HepG2 (cell line): Measurements from ENCODE around the gene AGBL3.

Experiments used
- CHD2 ChIP-seq: IDR thresholded peaks from 2 replicates; pipeline ENCODE4 v1.6.1; 2011; ENCODE audit warnings: low read depth, low read length, improper control_type of control experiment
- EP300 ChIP-seq, 3 experiments: sonication (generic) in 1 of 3; formaldehyde crosslinking in 1 of 3; IDR thresholded peaks; 2 replicates each; pipeline versions ENCODE4 v1.5.1 to v1.6.1; 2011 to 2020; ENCODE audit warnings: low read depth in 2 of 3, low read length in 2 of 3, borderline replicate concordance in 1 of 3, improper control_type of control experiment in 1 of 3, mild to moderate bottlenecking in 1 of 3, missing genetic modification reagents in 1 of 3, moderate library complexity in 1 of 3
- ESRRA ChIP-seq: sonication (generic); formaldehyde crosslinking; IDR thresholded peaks from 2 replicates; pipeline ENCODE4 v1.5.1; 2020; ENCODE audit warnings: mild to moderate bottlenecking, low read depth, missing genetic modification reagents
- FOXK1 ChIP-seq: sonication (generic); formaldehyde crosslinking; IDR thresholded peaks from 2 replicates; pipeline ENCODE4 v1.4.0; 2020; ENCODE audit warnings: low read depth, missing genetic modification reagents, borderline replicate concordance
- GABPA ChIP-seq, 2 experiments: IDR thresholded peaks; 2 replicates each; pipeline ENCODE4 v1.6.1; 2011 to 2016; ENCODE audit warnings: low read depth in 2 of 2, low read length in 1 of 2, missing biosample characterization in 1 of 2, missing genetic modification characterization in 1 of 2
- IRF2 ChIP-seq: IDR thresholded peaks from 2 replicates; pipeline ENCODE4 v1.6.1; 2018; ENCODE audit warnings: missing genetic modification reagents, missing compliant biosample characterization
- MYC ChIP-seq: sonication (generic); formaldehyde crosslinking; IDR thresholded peaks from 2 replicates; pipeline ENCODE4 v1.9.0; 2021; ENCODE audit warnings: missing genetic modification reagents, borderline replicate concordance
- PCBP2 ChIP-seq: fragments of 200-400 bp; formaldehyde crosslinking; optimal IDR thresholded peaks from 2 replicates; pipeline ENCODE3; 2018; ENCODE audit warnings: low read length, low read depth; ENCODE audit not compliant: poor library complexity, severe bottlenecking
- POLR2A ChIP-seq, 2 experiments: IDR thresholded peaks; 2 replicates each; pipeline ENCODE4 v1.6.1; 2011; ENCODE audit warnings: low read depth in 2 of 2, low read length in 2 of 2, mild to moderate bottlenecking in 1 of 2, moderate library complexity in 1 of 2; ENCODE audit not compliant: insufficient read depth in 1 of 2
- PTBP1 ChIP-seq: fragments of 200-400 bp; formaldehyde crosslinking; IDR thresholded peaks from 2 replicates; pipeline ENCODE4 v1.6.1; 2018; ENCODE audit warnings: low read length, low read depth; ENCODE audit not compliant: poor library complexity, severe bottlenecking
- REPIN1 ChIP-seq: sonication (generic); formaldehyde crosslinking; IDR thresholded peaks from 2 replicates; pipeline ENCODE4 v1.8.0; 2022; ENCODE audit warnings: missing genetic modification reagents, low read depth, mild to moderate bottlenecking, borderline replicate concordance
- REST ChIP-seq, 2 experiments: IDR thresholded peaks; 2 replicates each; pipeline ENCODE4 v1.6.1; 2011 to 2012; ENCODE audit warnings: low read length in 2 of 2, borderline replicate concordance in 1 of 2, low read depth in 1 of 2, mild to moderate bottlenecking in 1 of 2, moderate library complexity in 1 of 2
- ZNF3 ChIP-seq: IDR thresholded peaks from 2 replicates; pipeline ENCODE4 v1.7.0; 2017; ENCODE audit warnings: inconsistent platforms

GRCh38 chr7:135177028-135177696 lies 190.9 kb downstream of the AGBL3 start:
- TF ChIP-seq FOXK1 (CRISPR knock-in tag), result no peak
- TF ChIP-seq MYC (CRISPR knock-in tag), result no peak
- no peak for TF ChIP-seq PCBP2
- TF ChIP-seq GABPA (IDR thresholded peaks at IDR 0.05; ENCODE audit: low read depth, low read length), result no peak
- TF ChIP-seq GABPA (CRISPR knock-in tag; IDR thresholded peaks at IDR 0.05; ENCODE audit: low read depth), result no peak
- TF ChIP-seq EP300 (IDR thresholded peaks at IDR 0.05; ENCODE audit: low read depth in 2 of 2, low read length in 2 of 2), result no peak
- no peak for TF ChIP-seq EP300 (CRISPR knock-in tag; IDR thresholded peaks at IDR 0.05; ENCODE audit: borderline replicate concordance)
- TF ChIP-seq ZNF3 (CRISPR knock-in tag), result no peak
- TF ChIP-seq PTBP1, result no peak
- TF ChIP-seq IRF2, result no peak
- TF ChIP-seq CHD2, result no peak
- TF ChIP-seq ESRRA, result no peak
- no peak for TF ChIP-seq REPIN1
- no peak for TF ChIP-seq REST (IDR thresholded peaks at IDR 0.05; ENCODE audit: borderline replicate concordance in 1 of 2, low read depth in 1 of 2, low read length in 2 of 2)
- no peak for TF ChIP-seq POLR2A (IDR thresholded peaks at IDR 0.05; ENCODE audit: insufficient read depth in 1 of 2, low read depth in 2 of 2, low read length in 2 of 2)
